Activated CD8-positive, alpha-beta memory T cell treated with anti-CD3 and anti-CD28 coated beads for 24 hours (primary cell): ENCODE results near the gene RAPGEF1.

Experiments used
- DNase-seq: peaks from one replicate; pipeline ENCODE4 v3.0.0-alpha.2; 2020

RAPGEF1 gene

DNA sequence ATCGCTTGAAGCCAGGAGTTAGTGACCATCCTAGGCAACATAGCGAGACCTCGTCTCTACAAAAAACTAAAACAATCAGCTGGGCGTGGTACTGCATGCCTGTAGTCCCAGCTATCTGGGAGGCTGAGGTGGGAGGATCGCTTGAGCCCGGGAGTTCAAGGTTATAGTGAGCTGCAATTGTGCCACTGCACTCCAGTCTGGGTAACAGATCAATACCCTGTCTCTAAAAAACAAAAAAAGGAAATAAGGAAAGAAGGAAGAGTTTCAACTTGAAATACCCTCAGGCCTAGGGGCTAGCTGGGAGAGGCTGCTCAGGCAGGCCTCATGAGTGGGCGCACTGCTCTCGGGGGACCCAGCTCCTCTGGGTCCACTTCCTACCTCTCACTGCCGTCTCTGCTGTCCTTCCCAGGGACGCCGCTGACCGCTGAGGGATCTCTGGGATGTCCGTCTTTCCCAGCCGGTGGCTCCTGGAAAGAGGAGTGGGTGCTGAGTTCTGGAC is 138.1 kb downstream of the RAPGEF1 start:
- no peak for DNase-seq

- no peak for DNase-seq
Observed at GRCh38 chr9:131598121-131598520, 141.8 kb downstream of the RAPGEF1 start.

DNA sequence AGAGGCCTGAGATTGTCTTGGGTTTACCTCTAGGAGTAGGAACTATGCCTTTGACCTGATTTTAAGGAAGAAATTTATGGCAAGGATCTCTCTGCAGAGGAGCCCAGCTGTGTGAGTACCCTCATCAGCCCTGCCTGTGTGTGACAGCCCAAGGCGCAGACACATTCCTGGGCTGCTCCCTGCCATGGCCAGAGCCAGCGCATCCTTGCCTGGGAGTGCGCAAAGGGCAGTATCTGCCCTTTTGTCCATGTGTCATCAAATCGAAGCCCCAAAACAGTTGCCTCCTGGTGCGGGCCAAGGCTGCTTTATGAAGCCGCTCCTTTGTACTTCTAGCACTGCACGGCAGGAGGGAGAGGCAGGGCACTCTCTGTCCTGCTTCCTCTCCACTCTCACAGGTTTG is 142.6 kb downstream of the RAPGEF1 start:
- DNase-seq: no peak

DNA sequence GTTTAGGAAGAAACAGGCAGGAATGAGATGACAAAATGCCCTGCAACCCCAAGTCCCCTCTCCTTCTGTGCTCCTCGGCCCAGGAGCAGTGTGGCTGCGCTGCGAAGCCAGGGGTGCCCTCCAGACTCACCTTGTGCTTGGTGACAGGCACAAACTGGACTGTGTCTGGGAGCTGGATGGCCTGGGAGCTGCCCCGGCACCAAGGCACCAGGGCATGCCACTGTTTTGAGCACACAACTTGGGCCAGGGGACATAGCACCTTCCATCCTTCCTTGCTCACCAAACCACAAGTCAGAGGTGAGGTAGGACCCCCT is 143.5 kb downstream of the RAPGEF1 start:
- no peak for DNase-seq

- DNase-seq: no peak
Observed at GRCh38 chr9:131595696-131596429, 144.0 kb downstream of the RAPGEF1 start.

DNA sequence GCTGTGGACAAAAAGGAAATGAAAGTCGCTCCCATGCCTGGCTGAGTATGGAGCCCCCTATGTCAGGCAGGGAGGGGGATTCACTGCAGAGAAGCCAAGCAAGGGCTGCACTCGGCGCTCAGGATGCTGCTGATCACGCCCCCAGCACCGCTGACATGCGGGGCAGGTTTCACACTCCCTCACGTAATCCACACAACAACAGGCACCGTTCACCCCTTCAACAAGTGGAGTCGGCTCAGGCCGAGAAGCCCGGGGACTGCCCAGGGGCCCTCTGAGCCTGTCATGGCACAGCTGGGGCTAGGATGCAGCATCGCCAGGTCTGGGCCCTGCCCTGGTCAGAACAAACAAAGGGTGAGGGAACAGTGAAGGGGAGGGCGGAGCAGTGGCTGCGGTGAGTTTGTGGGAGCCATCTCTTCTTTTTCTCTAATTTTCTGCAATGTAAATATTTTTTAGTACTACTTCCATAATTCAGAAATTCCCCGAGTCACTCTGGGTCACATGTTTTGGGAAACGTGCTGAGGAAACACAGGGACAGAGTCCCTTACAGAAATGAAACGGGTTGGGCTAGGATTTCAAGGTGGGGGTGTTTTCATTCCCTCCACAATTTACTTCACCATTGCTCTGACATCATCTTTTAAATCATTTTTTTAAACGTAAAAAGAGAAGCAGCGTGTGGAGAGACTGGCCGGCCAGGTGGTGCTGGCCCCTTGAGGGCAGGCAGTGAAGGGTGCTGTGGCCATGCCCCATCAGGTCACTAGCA is 144.8 kb downstream of the RAPGEF1 start:
- no peak for DNase-seq

DNA sequence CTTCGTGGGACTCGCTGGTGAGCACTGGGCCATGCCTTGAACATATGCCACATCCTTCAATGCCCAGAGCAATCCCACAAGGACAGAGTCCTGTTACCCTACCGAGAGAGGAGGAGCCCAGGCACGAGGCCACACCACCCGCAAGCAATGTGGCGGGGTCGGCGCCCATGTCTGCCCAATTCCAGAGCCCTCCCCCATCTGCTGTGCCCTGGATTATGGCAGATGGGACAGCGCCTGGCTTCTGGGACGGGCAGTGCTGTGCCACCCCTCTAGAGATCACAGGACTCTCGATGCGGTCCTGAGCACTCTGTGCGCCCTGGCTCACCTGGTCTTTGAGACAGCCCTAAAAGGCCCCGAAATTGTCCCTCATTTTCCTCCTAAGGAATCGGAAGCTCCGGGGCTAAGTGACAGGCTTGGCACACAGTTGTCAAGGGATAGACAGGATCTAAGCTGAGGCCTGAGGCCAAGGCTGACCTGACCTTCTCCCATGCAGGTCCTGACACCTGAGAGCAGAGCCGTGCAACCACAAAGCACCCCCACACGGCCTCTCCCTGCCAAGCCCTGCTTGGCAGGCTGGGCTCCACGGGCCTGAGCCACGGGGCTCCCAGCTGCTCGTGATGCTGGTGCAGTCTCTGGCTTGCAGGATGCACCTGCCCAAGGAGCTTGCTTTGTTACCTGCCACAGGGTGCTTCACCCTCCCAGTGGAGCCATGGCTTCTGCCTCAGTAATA is 145.8 kb downstream of the RAPGEF1 start:
- no peak for DNase-seq

DNA sequence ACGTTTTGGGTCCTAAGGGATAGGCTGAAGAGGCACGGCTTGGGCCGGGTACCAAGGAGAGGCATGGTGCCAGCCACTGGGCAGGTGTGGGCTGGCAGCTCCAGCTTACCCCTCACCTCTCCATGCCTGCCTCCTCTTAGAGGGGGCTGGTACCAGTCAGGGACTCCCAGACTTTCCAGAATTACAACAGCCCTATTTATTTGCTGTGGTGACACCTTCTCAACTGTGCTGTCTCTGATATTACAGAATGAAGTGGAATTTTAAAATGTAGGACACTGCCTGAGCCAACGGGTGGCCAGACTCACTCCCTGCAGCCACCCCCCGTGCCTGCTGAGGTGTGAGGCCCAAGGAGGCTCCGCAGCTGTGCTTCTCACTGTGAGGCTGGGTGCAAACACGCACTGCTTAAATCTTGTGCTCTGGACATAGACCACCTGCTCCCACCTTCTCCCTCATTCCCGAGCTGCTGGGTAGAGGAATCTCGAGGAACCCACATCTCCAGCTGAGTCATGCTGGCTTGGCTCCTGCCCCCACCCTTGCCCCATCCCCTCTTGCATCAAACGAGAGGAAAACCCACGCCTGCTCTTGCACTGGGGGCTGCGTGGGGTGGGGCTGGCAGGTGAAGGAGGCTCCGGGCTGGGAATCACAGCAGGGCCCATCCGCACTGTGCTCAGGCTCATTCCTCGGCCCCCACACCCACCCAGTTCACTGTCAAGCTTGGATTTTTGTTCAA is 146.6 kb downstream of the RAPGEF1 start:
- no peak for DNase-seq

DNA sequence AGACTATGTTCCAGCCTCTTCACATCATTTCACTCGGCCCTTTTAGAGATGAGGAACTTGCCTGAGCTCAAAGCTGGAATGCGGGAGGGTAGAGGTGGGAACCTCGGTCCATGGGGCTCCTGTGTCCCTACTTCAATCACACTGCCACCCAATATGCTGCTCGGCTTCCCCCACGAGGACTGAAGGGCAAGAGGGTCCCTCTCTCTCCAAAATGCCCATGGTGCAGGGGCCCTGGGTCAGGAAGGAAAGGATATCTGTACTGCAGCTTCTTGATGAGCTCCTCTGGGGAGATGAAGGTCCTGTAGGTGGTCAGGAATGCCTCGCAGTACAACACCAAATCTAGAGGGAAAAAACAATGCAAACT is 148.0 kb downstream of the RAPGEF1 start:
- DNase-seq: no peak

GRCh38 chr9:131590907-131591844 is 148.7 kb downstream of the RAPGEF1 start:
- peak; percentile 90 for DNase-seq

DNA sequence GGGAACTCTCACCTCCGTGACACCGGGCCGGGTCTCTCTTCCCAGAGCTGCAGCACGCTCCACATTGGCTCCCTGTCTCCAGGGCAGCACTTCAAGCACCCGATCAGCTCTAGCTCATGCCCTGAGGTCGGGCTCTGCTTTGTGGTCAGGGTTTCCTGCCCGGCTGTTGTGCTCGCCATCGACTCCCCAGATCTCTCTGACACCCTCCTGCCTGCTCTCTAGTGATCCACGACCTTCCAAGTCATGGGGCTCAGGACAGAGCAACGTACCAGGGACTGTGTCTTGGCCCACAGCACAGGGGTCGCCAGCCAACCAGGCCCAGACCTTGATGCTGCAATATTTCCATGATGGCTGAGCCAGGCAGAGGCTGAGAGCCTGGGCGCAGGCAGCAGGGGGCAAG is 149.4 kb downstream of the RAPGEF1 start:
- no peak for DNase-seq

DNA sequence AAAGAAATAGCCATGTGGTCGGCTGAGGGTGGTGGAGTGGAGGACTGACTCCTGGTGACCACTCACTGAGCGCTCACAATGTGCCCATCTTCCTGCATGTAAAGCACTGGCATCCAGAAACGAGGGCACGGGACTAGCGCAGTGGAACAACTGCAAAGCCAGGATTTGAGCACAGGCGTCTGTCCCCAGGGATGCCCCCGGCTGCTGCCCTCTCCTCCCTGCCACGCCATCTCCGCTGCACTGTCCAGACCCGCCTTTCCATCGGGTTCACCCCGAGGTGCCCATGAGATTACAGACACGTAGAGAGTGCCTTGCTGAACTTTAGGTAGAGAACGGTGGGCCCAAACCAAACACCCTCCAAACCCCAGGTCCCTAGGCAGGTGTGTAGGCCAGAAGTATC is 149.9 kb downstream of the RAPGEF1 start:
- DNase-seq: no peak

- no peak for DNase-seq
Observed at GRCh38 chr9:131589124-131589711, 150.7 kb downstream of the RAPGEF1 start.

GRCh38 chr9:131588396-131588795 is 151.5 kb downstream of the RAPGEF1 start:
- DNase-seq: no peak

DNA sequence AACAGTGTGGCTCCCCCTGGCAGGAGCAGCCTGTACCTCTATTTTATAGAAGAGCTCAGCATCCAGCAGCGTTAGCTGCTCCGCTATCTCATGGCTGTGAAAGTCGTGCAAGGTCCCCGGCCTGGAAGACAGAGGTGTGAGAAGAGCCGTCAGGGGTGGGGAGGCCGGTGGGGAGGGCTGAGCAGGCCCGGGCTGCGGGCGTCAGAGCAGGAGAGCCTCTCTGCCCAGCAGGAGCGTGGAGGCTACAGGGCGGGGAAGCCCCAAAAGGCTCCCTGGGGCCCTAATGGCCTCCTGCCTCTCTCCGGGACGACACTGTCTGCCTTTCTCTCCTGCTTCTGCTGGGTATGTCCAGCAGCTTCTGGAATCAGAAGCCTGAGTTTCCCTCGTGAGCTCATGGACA is 152.0 kb downstream of the RAPGEF1 start:
- no peak for DNase-seq

DNA sequence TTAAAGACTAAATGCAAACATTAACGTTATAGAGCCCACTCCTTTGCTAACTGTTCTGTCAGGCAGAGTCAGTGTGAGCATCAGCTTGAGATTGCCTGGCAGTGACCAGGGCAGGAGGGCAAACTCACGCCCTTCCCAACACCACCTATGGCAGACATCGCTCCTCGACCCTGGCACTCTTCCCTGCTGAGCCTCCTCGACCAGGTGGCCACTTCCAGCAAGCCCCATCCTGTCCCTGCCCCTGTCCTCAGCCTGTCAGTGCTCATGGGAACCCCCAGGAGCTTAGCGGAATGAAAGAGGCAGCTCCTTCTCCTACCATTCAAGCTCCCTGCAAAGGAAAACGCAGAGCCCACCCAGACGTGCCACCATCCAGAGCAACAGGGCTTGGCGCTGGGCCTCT is 152.5 kb downstream of the RAPGEF1 start:
- no peak for DNase-seq

DNA sequence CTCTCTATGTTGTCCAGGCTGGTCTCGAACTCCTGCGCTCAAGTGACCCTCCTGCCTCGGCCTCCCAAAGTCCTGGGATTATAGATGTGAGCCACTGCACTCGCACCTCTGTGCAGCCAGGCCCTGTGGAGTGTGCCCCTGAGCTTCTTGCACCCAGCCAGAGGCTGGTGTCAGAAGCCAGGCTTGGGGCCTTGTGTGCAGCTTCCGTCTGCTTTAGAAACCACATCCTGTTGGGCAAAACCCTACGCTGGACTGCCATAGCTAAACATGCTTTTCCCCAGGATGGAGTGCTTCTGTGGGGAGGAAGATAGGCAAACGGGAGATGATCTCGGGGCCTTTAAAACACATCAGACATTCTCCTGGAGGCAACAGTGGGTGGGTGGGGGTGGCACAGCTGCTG is 154.5 kb downstream of the RAPGEF1 start:
- peak; percentile 71 for DNase-seq

- DNase-seq: no peak
Observed at GRCh38 chr9:131584858-131585257, 155.0 kb downstream of the RAPGEF1 start.

GRCh38 chr9:131583836-131584555 is 155.9 kb downstream of the RAPGEF1 start:
- DNase-seq: no peak

DNA sequence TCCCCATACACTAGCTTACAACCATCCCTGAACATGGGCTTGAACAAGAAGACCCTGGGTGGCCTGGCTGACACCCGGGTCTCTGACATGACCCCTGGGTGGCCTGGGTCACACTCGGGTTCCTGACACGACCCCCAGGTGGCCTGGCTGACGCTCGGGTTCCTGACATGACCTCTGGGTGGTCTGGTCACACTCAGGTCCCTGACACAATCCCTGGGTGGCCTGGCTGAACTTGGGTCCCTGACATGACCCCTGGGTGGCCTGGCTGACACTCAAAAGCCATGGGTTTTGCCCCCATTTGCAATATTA is 156.6 kb downstream of the RAPGEF1 start:
- no peak for DNase-seq
